ENCODE measurements around the gene DHDH. TPM values are rescaled to one million over a fixed set of nuclear protein-coding genes. Genes with fewer than 3 reads are reported as not detected.
"Not testable (repeated sequence)": the region's sequence is repeated elsewhere in the genome, so short reads cannot be mapped to it uniquely, and the experiment has no call there.

DHDH gene
- not detected for total RNA-seq

DNA sequence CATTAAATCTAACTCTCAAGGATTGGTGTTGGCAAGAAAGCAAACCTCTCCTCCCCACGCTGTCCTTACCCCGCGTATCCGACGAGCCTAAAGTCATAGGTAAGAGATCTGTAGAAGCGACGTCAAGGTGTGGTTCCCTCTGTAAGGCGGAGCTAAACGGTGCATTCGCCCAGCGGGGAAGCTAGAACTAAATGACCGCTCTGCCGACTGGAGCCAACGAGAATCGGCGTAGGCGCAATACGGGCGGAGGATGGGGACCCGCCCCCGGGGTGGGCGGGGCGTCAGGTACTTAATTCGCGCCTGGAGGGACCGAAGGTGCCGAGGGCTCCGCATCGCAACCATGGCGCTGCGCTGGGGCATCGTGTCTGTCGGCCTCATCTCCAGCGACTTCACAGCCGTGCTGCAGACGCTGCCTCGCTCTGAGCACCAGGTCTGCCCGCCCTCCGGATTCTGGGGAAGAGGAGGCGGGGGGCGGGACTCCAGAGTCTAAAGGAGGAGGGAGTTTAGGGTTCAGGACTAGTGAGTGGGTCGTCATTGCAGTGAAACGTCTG is at the start of gene DHDH:
DHDH (plus strand) TSS at position 318 of the 551 bp plus-strand sequence; CDS start at position 341, 23 bp downstream.
- TF ChIP-seq, protein P1, sequence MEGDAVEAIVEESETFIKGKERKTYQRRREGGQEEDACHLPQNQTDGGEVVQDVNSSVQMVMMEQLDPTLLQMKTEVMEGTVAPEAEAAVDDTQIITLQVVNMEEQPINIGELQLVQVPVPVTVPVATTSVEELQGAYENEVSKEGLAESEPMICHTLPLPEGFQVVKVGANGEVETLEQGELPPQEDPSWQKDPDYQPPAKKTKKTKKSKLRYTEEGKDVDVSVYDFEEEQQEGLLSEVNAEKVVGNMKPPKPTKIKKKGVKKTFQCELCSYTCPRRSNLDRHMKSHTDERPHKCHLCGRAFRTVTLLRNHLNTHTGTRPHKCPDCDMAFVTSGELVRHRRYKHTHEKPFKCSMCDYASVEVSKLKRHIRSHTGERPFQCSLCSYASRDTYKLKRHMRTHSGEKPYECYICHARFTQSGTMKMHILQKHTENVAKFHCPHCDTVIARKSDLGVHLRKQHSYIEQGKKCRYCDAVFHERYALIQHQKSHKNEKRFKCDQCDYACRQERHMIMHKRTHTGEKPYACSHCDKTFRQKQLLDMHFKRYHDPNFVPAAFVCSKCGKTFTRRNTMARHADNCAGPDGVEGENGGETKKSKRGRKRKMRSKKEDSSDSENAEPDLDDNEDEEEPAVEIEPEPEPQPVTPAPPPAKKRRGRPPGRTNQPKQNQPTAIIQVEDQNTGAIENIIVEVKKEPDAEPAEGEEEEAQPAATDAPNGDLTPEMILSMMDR (IDR thresholded peaks at IDR 0.05), result no peak
- ATAC-seq (ENCODE audit: low FRiP score) (peak; percentile 90), DNase-seq (ENCODE audit: low spot score) (no peak)

DNA sequence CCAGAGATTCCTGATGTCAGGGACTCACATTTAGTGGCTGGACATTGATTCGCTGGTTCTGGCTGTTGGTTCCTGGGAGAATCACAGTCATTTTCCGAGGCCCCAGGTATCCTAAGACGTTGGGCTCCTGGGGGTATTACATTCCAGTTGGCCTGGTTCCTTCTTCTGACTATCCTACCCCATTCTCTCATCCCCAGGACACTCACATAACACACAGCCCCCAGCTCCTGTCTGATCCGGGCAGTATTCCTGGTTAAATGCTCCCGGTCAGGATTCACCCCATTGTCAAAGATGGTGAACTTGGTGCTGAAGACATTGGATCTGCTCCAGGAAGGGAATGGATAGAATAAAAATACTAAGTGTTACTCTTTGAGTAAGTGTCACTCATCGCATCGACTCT is 49.8 kb upstream of the DHDH start:
- TF ChIP-seq, protein P1 (IDR thresholded peaks at IDR 0.05), result no peak
- DNase-seq (ENCODE audit: low spot score) (no peak), ATAC-seq (ENCODE audit: low FRiP score) (no peak)

DNA sequence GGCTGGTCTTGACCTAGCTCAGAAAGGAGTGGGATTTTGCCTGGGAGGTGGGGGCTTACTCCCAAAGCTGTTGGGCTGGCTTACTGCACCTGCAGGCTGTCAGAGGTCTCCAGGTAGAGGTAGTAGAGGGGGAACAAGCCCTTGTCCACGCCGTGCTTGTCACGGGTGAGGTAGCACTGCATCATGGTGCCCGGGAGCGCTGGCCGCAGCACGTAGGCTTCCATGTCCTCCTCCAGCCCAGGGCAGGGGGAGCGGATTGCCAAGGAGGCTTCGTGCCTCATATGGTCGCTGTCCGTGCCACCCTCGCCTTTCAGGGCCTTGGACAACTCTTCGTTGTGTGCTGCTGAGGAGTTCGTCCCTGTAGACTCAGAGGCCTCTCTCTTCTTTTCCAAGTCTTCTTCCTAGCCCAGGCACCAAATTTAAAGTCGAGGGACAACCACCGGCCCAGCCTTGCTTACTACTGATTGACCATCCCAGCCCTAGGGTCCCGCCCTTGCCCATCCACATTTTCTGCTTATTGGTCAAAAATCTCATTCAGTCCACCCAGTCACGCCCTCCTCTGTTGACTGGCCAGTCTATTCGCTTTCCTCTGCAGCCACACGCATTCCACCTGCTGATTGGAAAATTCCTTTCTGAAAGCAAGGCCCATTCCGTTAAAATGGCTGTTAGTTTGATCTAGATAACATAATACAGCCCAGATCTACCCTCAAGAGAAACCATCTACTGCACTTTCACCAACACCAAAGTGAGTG is 45.5 kb upstream of the DHDH start:
- TF ChIP-seq, protein P1 (IDR thresholded peaks at IDR 0.05), result no peak
- no peak for ATAC-seq (ENCODE audit: low FRiP score)

DNA sequence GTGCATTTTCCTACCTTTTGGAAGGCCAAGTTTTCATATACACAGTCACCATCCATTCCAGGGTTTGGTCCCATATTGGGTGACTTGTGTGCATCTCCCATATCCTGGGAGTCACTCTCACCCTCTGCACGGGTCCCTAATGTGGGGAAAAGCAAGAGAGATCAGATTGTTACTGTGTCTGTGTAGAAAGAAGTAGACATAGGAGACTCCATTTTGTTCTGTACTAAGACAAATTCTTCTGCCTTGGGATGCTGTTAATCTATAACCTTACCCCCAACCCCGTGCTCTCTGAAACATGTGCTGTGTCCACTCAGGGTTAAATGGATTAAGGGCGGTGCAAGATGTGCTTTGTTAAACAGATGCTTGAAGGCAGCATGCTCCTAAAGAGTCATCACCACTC is 44.0 kb upstream of the DHDH start:
- not testable (repeated sequence) for ATAC-seq (ENCODE audit: low FRiP score); DNase-seq (ENCODE audit: low spot score)

More for the DNA sequence above, 45.5 kb upstream of the DHDH start:
- DNase-seq (ENCODE audit: low spot score), result no peak

DNA sequence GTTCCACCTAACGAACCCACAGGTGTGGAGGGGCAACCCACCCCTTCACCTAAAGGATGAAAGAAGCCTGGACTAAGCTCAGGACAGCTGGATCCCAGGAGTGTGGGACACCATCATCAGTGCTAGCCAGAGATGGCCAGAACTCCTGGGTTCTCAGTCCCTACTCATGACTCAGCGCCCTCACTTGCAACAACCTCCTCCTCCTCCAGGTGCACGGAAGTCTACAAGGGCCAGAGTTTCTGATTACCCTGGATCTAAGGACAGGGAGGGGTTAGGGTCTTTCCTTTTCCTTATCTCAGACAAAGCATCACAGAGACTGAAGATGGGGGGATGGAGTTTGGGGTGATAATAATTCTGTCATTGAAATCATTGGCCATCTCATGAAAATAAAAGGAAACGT is 42.9 kb upstream of the DHDH start:
- ATAC-seq (ENCODE audit: low FRiP score) (no peak), DNase-seq (ENCODE audit: low spot score) (no peak)
- TF ChIP-seq, protein P1 (IDR thresholded peaks at IDR 0.05), result no peak

DNA sequence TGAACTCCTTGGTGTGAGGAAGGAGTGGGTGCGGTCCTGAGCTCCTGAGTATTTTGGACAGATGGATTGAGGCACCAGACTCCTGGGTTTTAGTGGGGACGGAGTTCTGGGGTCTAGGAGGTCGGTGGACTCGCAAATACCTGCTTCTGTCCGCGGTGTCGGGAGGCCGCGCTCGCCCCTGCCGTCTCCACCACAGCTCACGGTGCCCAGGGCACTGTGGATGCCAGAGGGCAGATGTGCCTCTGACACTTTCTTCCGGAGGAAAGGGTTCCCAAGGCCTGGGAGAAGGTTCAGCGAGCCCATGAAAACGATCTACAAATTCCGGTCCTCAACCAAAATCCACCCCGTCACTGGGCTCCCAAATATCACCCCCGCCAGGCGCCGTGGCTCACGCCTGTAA is 38.3 kb upstream of the DHDH start:
- ATAC-seq (ENCODE audit: low FRiP score), result no peak
- TF ChIP-seq, protein P1 (IDR thresholded peaks at IDR 0.05), result no peak
- DNase-seq (ENCODE audit: low spot score), result no peak

DNA sequence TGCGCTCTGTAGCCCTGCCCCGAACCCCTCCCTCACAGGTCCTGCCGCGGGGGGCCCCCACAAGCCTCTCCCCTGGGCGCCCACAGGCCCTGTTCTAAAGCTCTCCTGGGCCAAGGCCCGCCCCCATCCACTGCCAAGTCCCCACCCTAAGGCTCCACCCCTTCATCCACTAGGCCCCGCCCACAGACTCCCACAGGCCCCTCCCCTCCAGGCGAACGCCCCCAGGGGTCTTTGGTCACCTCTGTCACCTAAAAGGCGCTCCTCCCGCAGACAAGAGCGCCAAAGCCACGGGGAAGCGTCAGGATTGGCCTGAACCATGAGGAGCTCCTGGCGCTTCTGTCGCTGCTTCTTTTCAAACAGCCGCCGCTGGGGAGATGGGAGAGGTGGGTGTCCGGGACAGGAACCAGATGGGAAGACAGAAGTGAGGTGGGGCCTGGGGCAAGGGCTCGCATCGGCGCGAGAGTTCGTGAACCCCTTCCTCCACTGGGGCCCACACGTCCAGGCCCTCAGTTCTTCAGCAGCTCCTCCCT is 37.2 kb upstream of the DHDH start:
- ATAC-seq (ENCODE audit: low FRiP score), result peak; percentile 46
- no peak for DNase-seq (ENCODE audit: low spot score)
- TF ChIP-seq, protein P1 (IDR thresholded peaks at IDR 0.05), result no peak

Measured in omental fat pad (tissue), 4 donors.